Subcutaneous adipose tissue (tissue), 4 donors: ENCODE data around the gene G6PC3. TPM values are rescaled to one million over a fixed set of nuclear protein-coding genes. Genes with fewer than 3 reads are reported as not detected.

ENCODE experiments used
- total RNA-seq, 4 donors: library from RNA; depleted of rRNA; stranded (reverse); fragments of >200 nt; gene quantifications; one replicate each; pipeline ENCODE4 v1.1.0, GENCODE V29; 2016
- TF ChIP-seq, protein P1 (sequence below): fragments of 450-650 bp; IDR thresholded peaks from one replicate; pipeline ENCODE4 v1.5.1; 2016; ENCODE audit warnings: low read depth, mild to moderate bottlenecking, control low read depth, antibody characterized with exemption, moderate library complexity

Gene G6PC3
- total RNA-seq, 4 donors from 2014 or later = 30.6 to 39.9 (median 35.7) TPM

DNA sequence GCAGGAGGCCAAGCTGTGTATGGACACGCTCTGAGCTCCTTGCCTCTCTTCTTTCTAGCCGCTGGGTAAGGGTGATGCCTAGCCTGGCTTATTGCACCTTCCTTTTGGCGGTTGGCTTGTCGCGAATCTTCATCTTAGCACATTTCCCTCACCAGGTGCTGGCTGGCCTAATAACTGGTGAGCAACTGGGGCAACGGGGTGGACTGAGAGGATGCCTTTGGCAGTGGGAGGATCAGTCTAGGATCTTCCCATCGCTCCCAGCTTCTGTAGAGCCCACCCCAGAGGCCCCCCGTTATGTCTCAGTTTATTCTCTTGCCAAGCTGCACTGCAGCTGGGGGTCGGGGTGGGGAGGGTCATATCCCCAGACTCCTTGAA, 4.4 kb downstream of the G6PC3 start:
- TF ChIP-seq, protein P1, sequence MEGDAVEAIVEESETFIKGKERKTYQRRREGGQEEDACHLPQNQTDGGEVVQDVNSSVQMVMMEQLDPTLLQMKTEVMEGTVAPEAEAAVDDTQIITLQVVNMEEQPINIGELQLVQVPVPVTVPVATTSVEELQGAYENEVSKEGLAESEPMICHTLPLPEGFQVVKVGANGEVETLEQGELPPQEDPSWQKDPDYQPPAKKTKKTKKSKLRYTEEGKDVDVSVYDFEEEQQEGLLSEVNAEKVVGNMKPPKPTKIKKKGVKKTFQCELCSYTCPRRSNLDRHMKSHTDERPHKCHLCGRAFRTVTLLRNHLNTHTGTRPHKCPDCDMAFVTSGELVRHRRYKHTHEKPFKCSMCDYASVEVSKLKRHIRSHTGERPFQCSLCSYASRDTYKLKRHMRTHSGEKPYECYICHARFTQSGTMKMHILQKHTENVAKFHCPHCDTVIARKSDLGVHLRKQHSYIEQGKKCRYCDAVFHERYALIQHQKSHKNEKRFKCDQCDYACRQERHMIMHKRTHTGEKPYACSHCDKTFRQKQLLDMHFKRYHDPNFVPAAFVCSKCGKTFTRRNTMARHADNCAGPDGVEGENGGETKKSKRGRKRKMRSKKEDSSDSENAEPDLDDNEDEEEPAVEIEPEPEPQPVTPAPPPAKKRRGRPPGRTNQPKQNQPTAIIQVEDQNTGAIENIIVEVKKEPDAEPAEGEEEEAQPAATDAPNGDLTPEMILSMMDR = no peak

DNA sequence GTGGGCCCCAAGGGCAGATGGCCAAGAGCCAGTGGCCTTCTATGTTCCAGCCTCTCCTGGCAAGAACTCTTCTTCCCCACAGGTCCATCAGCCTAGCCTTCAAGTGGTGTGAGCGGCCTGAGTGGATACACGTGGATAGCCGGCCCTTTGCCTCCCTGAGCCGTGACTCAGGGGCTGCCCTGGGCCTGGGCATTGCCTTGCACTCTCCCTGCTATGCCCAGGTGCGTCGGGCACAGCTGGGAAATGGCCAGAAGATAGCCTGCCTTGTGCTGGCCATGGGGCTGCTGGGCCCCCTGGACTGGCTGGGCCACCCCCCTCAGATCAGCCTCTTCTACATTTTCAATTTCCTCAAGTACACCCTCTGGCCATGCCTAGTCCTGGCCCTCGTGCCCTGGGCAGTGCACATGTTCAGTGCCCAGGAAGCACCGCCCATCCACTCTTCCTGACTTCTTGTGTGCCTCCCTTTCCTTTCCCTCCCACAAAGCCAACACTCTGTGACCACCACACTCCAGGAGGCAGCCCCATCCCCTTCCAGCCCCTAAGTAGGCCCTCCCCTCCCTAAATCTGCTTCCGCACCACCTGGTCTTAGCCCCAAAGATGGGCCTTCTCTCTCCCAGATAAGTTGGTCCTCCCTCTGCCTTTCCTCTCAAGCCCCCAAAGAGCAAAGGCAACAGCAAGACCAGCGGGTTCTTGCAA, 5.2 kb downstream of the G6PC3 start:
- TF ChIP-seq, protein P1 = no peak

DNA sequence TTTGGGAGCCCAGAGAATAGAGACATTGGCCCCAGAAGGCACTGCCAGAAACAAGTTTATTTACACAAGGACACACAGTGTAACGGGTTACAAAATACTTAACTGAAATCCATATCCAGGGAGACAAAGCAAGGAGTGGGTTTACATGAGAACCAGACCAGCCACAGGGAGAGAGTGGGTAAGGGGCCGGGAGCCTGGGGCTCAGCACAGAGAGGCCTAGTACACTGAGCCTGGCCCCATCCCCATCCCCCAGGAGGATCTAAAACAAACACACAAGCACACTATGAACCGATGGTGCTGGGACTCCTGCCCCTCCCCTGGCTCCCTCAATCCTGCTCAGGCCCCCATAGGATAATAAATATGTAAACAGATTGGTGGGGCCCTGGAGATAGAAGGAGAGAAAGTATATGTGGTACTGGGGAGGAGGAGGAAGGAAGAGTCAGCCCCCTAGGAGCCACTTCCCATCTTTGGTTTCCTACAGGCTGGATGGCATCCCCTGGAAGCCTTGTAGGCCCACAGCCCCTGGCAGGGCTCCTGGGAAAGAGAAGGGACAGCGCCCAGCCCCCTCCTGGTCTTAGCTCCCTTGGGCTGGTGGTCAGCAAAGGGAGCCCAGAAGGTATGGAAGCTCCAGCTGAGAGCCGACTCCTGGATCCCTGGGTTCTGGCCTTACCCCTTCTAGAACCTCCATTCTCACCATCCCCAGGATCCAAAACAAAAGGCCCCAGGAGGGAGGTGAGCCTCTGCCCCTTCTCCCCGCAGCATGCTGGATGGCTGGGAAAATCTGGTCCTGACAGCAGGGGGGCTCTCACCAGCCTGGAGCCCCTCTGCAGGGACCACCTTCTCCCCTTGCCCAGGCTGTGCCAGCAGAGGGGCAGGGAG, 6.4 kb downstream of the G6PC3 start:
- TF ChIP-seq, protein P1 = no peak

GRCh38 chr17:44077595-44077909, 7.0 kb downstream of the G6PC3 start:
- TF ChIP-seq, protein P1 = no peak

DNA sequence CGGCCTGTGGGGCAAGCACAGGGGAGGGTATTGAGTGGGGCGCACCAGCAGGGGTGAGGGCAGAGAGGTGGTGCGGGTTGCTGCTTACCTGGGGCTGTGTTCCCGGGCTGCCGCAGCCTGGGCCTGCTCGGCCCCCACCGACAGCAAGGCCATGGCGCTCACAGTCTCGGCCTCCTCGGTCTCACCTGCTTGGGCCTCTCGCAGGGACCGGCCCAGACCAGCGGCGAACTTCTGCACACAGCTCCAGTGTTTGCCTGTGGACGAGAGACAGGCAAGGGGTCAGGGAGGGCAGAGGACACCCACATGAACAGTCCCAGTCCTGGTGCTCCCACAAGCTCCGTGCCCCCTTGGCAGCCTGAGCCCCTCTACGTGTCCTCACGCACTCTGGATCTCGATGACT, 7.9 kb downstream of the G6PC3 start:
- TF ChIP-seq, protein P1 = no peak

DNA sequence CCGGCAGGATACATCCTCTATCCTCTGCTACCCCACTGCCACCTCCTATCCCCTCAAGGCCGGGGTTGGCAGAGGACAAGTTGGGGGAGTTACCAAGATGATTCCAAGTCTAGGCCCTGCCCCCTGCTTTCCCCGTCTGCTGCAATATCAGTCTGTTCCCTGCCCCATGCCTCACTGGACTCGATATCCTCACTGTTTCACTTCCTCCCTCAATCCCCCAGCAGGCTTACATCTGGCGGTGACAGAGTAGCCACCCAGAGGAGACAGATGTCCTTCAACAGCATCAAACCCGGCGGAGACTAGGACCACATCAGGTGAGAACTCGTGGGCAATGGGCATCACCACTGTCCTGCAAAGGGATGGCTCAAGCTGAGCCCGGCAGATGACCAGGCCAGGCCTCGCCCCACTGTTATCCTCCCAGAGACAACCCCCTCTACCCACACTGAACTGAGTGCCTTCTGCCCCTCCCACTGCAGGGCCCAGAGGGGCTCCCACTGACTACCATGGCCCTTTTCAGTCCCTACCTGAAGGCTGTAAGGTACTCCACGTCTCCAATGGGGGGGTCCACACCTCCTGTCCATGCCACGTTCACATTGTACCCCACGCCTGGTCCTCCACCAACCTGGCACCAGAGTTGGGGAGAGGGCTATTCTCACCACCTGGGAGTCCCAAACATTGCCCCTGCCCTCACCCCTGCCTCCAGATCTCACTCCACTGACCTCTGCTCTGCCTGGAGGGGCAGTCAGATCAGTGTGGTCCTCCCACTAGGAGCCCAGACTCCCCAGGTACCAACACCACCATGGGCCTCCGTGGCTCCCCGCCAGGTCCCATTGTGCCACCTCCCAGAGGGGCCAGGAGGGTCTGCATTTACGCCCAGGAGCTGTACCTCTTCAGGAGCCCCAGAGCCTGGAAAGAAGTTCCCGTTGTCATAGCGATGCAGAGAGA, 9.6 kb downstream of the G6PC3 start:
- TF ChIP-seq, protein P1 = no peak
